ENCODE measurements around the gene PPARA.

- no peak for TF ChIP-seq CTCF (conservative IDR thresholded peaks at IDR 0.05; ENCODE audit: low read length)
- no peak for TF ChIP-seq EZH2phosphoT487 (IDR thresholded peaks at IDR 0.05; ENCODE audit: borderline replicate concordance, low read depth, low read length)
Observed at GRCh38 chr22:46107089-46107664, 43.1 kb upstream of the PPARA start.
